Activated CD4-positive, alpha-beta memory T cell treated with anti-CD3 and anti-CD28 coated beads for 36 hours (primary cell): ENCODE measurements around the gene PKP3. TPM values are rescaled to one million over a fixed set of nuclear protein-coding genes. Genes with fewer than 3 reads are reported as not detected.

Experiments used
- CTCF ChIA-PET: fragments of 350-600 bp; sonication (Branson Sonifier 250); formaldehyde crosslinking; loops from one replicate; lab custom pipeline; 2021; ENCODE audit warnings: antibody characterized with exemption, inconsistent platforms; lab: Charles Lee
- POLR2A ChIA-PET: fragments of 350-600 bp; sonication (Branson Sonifier 250); formaldehyde crosslinking; loops from one replicate; lab custom pipeline; 2021; ENCODE audit warnings: antibody characterized with exemption; lab: Charles Lee
- DNase-seq: peaks from one replicate; pipeline ENCODE4 v3.0.0-alpha.2; 2020
- H3K27ac Mint-ChIP-seq: one replicate; pipeline ENCODE4 v1.8.0; 2021; ENCODE audit warnings: mixed read lengths
- H3K27me3 Mint-ChIP-seq: one replicate; pipeline ENCODE4 v1.8.0; 2021; ENCODE audit warnings: mixed read lengths
- H3K36me3 Mint-ChIP-seq: one replicate; pipeline ENCODE4 v1.8.0; 2021; ENCODE audit warnings: mixed read lengths
- H3K4me1 Mint-ChIP-seq: one replicate; pipeline ENCODE4 v1.8.0; 2021; ENCODE audit warnings: low read depth, mixed read lengths
- H3K4me3 Mint-ChIP-seq: one replicate; pipeline ENCODE4 v1.8.0; 2021; ENCODE audit warnings: mild to moderate bottlenecking, mixed read lengths
- H3K9me3 Mint-ChIP-seq: one replicate; pipeline ENCODE4 v1.8.0; 2021; ENCODE audit warnings: mixed read lengths
- intact Hi-C: fragments of 100-400 bp; cut with micrococcal nuclease; formaldehyde crosslinking; loops from one replicate; pipeline ENCODE4 v1.15.1; 2023
- total RNA-seq, 2 experiments: library from RNA; stranded (reverse); gene quantifications; one replicate each; pipeline ENCODE4 v1.2.3, GENCODE V29; 2021

The PKP3 gene
- total RNA-seq, 2 experiments from 2014 or later = 0.40 TPM; not detected in 1

GRCh38 chr11:413120-414081, 19.4 kb downstream of the PKP3 start:
- ChIA-PET POLR2A (no interaction called here), CTCF (interaction anchor here (1.3 kb wide), 1 partner anchor 37 kb away, joined by 3 read pairs; no protein-coding TSS in a partner anchor)
- H3K9me3 Mint-ChIP-seq = no peaks in the 10 kb centered on the region
- peak overlapping the region; percentile 41 for H3K4me3 Mint-ChIP-seq
- DNase-seq = no peak
- H3K4me1 Mint-ChIP-seq = peaks cover 25% of the 10 kb centered on the region
- no peaks in the 10 kb centered on the region for H3K27me3 Mint-ChIP-seq
- peak overlapping the region; percentile 30 for H3K27ac Mint-ChIP-seq
- H3K36me3 Mint-ChIP-seq = peaks cover 2% of the 10 kb centered on the region
- intact Hi-C loops = loop anchor here (2.0 to 10.0 kb wide), 3 partner anchors 93 to 381 kb away; partner anchors contain the start of genes CEND1, RNH1 and SLC25A22

GRCh38 chr11:414318-414857, 20.4 kb downstream of the PKP3 start:
- intact Hi-C loops = loop anchor here (2.0 to 10.0 kb wide), 3 partner anchors 92 to 380 kb away; partner anchors contain the start of genes CEND1, RNH1 and SLC25A22
- CTCF ChIA-PET = interaction anchor here (0.7 kb wide), 1 partner anchor 35 kb away, joined by 3 read pairs; no protein-coding TSS in a partner anchor
- peak overlapping the region; percentile 81 for H3K27ac Mint-ChIP-seq

GRCh38 chr11:415640-416041, 21.6 kb downstream of the PKP3 start:
- H3K4me3 Mint-ChIP-seq = peak overlapping the region; percentile 83
- no peaks in the 10 kb centered on the region for H3K27me3 Mint-ChIP-seq
- POLR2A ChIA-PET = interaction anchor here (1.1 to 2.4 kb wide), 7 partner anchors 8 to 209 kb away, joined by 4 to 16 read pairs (median 5); partner anchors contain the start of genes BET1L and RNH1
- intact Hi-C loops = loop anchor here (2.0 to 10.0 kb wide), 4 partner anchors 33 to 379 kb away; partner anchors contain the start of genes CEND1, RNH1 and SLC25A22
- CTCF ChIA-PET = interaction anchor here (1.0 to 2.5 kb wide), 3 partner anchors 9 to 33 kb away, joined by 3 to 17 read pairs (median 6); no protein-coding TSS in a partner anchor
- DNase-seq = no peak
- H3K27ac Mint-ChIP-seq = peak overlapping the region; percentile 81
- H3K4me1 Mint-ChIP-seq = peaks cover 25% of the 10 kb centered on the region
- no peaks in the 10 kb centered on the region for H3K9me3 Mint-ChIP-seq
- peaks cover 2% of the 10 kb centered on the region for H3K36me3 Mint-ChIP-seq

More at GRCh38 chr11:414318-414857, 20.4 kb downstream of the PKP3 start:
- Mint-ChIP-seq H3K9me3 (no peaks in the 10 kb centered on the region), H3K27me3 (no peaks in the 10 kb centered on the region), H3K4me3 (peak overlapping the region; percentile 83), H3K4me1 (peaks cover 25% of the 10 kb centered on the region), H3K36me3 (peaks cover 2% of the 10 kb centered on the region)
- no peak for DNase-seq
- POLR2A ChIA-PET = interaction anchor here (1.2 kb wide), 1 partner anchor 33 kb away, joined by 5 read pairs; no protein-coding TSS in a partner anchor

GRCh38 chr11:416051-416756, 22.2 kb downstream of the PKP3 start:
- Mint-ChIP-seq H3K27me3 (no peaks in the 10 kb centered on the region), H3K4me3 (peak overlapping the region; percentile 83), H3K4me1 (peaks cover 25% of the 10 kb centered on the region), H3K27ac (peak overlapping the region; percentile 81), H3K36me3 (peaks cover 2% of the 10 kb centered on the region), H3K9me3 (no peaks in the 10 kb centered on the region)
- ChIA-PET POLR2A (interaction anchor here (1.1 to 2.4 kb wide), 9 partner anchors 9 to 209 kb away, joined by 3 to 16 read pairs (median 5); partner anchors contain the start of genes ANO9, BET1L and RNH1), CTCF (interaction anchor here (1.0 to 2.5 kb wide), 4 partner anchors 9 to 34 kb away, joined by 3 to 17 read pairs (median 5); partner anchors contain the start of gene PTDSS2)
- no peak for DNase-seq
- intact Hi-C loops = loop anchor here (2.0 to 10.0 kb wide), 2 partner anchors 33 to 379 kb away; partner anchors contain the start of genes CEND1 and SLC25A22

GRCh38 chr11:416757-417621, 23.0 kb downstream of the PKP3 start:
- H3K4me3 Mint-ChIP-seq = peak overlapping the region; percentile 83
- peak; percentile 57 for DNase-seq
- H3K9me3 Mint-ChIP-seq = no peaks in the 10 kb centered on the region
- intact Hi-C loops = loop anchor here (2.0 to 10.0 kb wide), 2 partner anchors 32 to 378 kb away; partner anchors contain the start of genes CEND1 and SLC25A22
- H3K36me3 Mint-ChIP-seq = peaks cover 2% of the 10 kb centered on the region
- no peak overlapping the region for H3K27ac Mint-ChIP-seq
- peaks cover 25% of the 10 kb centered on the region for H3K4me1 Mint-ChIP-seq
- no peaks in the 10 kb centered on the region for H3K27me3 Mint-ChIP-seq
- POLR2A ChIA-PET = interaction anchor here (1.1 to 2.4 kb wide), 8 partner anchors 9 to 105 kb away, joined by 3 to 16 read pairs (median 6); partner anchors contain the start of genes ANO9 and RNH1
- CTCF ChIA-PET = interaction anchor here (1.0 to 2.5 kb wide), 4 partner anchors 10 to 33 kb away, joined by 3 to 17 read pairs (median 5); partner anchors contain the start of gene PTDSS2

- intact Hi-C loops = loop anchor here (2.0 to 10.0 kb wide), 2 partner anchors 31 to 377 kb away; partner anchors contain the start of genes CEND1 and SLC25A22
- Mint-ChIP-seq H3K36me3 (peaks cover 2% of the 10 kb centered on the region), H3K9me3 (no peaks in the 10 kb centered on the region), H3K4me3 (peak overlapping the region; percentile 67), H3K4me1 (peaks cover 23% of the 10 kb centered on the region), H3K27ac (no peak overlapping the region), H3K27me3 (no peaks in the 10 kb centered on the region)
- ChIA-PET POLR2A (interaction anchor here (1.1 to 1.7 kb wide), 4 partner anchors 9 to 31 kb away, joined by 3 to 16 read pairs (median 8); partner anchors contain the start of gene ANO9), CTCF (interaction anchor here (2.5 kb wide), 1 partner anchor 31 kb away, joined by 17 read pairs; no protein-coding TSS in a partner anchor)
- DNase-seq = no peak
Measured at GRCh38 chr11:417652-418342, 23.8 kb downstream of the PKP3 start.

DNA sequence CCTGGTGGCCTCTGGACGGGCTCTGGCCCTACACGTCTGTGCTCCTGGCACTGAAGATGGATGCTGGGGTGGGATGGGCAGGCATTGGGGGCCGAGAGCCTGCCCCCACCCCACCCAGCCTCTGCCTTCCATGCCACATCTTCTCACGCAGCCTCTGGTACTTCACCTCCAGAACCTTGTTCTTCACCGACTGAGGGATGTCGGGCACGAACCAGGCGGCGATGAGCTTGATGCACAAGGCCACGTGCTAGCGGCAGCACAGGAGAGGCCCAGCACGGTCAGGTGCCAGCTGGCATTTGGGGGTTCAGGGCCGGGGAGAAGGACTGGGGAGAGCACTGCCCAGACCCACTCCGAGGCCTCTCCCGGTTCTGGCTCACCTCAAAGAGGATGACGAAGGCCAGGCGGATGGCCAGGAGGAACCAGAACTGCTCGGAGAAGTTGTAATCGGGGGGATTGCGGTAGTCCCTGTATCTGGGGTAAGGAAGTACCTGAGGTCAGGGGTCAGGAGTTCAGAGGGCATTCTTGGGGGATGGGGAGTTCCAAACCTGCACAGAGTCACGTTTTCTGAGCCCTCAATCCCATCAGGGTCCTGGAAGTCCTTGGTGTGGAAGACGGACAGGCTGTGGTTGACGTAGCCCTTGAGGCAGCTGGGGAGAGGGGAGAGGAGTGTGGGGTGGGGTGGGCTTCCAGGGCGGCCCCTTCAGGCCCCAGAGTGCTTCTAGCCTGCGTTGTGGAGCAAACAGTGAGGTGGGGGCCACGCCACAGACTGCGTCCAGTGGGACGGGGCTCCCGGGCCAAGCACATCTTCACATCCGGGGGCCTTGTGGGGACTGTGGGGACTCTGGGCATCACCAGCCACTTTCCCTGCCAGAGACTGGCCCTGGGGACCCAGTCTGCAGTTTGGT, 24.6 kb downstream of the PKP3 start:
- ChIA-PET CTCF (interaction anchor here (0.6 to 2.5 kb wide), 3 partner anchors 30 to 145 kb away, joined by 3 to 17 read pairs (median 3); no protein-coding TSS in a partner anchor), POLR2A (no interaction called here)
- Mint-ChIP-seq H3K4me1 (peaks cover 17% of the 10 kb centered on the region), H3K4me3 (no peak overlapping the region), H3K27me3 (no peaks in the 10 kb centered on the region), H3K9me3 (no peaks in the 10 kb centered on the region), H3K27ac (no peak overlapping the region), H3K36me3 (peaks cover 2% of the 10 kb centered on the region)
- intact Hi-C loops = loop anchor here (10.0 kb wide), 1 partner anchor 376 kb away; the partner anchor contains the start of genes CEND1 and SLC25A22
- no peak for DNase-seq

DNA sequence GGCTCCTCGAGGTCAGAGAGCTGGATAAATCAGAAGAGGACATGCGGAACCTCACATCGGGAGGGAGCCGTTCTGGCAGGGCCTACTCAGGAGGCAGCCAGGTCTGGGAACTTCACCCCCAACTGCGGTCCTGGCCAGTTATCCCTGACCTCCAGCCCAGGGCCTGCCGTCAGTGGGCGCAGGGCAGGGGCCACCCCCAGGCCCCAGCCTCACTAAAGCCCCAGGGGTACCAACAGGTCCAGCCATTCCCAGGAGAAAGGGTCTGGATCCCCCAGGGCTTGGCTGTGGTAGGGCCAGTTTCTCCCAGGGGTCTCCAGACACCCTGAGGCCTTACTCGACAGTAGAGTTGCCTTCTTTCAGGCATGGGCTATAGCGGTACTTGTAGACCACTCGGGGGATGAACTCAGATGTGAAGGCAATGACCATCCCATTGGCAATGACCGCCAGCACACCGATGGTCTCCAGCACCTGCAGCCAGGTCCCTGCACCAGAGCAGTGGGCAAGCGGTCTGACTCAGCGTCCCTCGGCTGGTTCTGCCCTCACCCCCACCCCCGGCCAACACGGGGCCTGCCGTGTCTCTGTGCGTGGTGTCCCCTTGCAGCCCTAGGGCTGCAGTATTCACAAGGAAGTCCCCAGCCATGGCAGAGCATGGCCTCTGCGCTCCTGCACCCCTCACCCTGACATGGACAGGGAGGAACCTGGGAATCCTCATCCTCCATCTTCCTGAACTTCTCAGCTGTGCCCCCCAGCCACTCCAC, 25.4 kb downstream of the PKP3 start:
- Mint-ChIP-seq H3K9me3 (no peaks in the 10 kb centered on the region), H3K4me3 (no peak overlapping the region), H3K36me3 (peaks cover 2% of the 10 kb centered on the region), H3K4me1 (peaks cover 15% of the 10 kb centered on the region), H3K27me3 (no peaks in the 10 kb centered on the region), H3K27ac (no peak overlapping the region)
- ChIA-PET POLR2A (no interaction called here), CTCF (interaction anchor here (0.6 to 0.8 kb wide), 2 partner anchors 29 to 146 kb away, joined by 3 read pairs; no protein-coding TSS in a partner anchor)
- no peak for DNase-seq
- intact Hi-C loops = loop anchor here (10.0 kb wide), 1 partner anchor 375 kb away; the partner anchor contains the start of genes CEND1 and SLC25A22
